SK-N-MC (cell line): ENCODE data around the gene MINK1.
"Not testable (repeated sequence)": the region's sequence is repeated elsewhere in the genome, so short reads cannot be mapped to it uniquely, and the experiment has no call there.

Source experiments
- DNase-seq: peaks from one replicate; pipeline ENCODE4 v3.0.0-alpha.2; 2011; ENCODE audit warnings: low read depth, low spot score
- H3K27ac ChIP-seq: fragments of 200-600 bp; sonication (generic); 2 replicates; pipeline ENCODE4 v1.5.1; 2016; ENCODE audit warnings: mixed run types
- H3K36me3 ChIP-seq: fragments of 200-600 bp; sonication (generic); 2 replicates; pipeline ENCODE4 v1.6.1; 2017; ENCODE audit warnings: antibody characterized with exemption, low read length, mixed read lengths; ENCODE audit not compliant: insufficient read depth
- H3K4me3 ChIP-seq: fragments of 200-600 bp; sonication (generic); 2 replicates; pipeline ENCODE4 v1.5.1; 2016
- H3K9ac ChIP-seq: fragments of 200-600 bp; sonication (generic); 2 replicates; pipeline ENCODE4 v1.8.0; 2017; ENCODE audit warnings: mixed run types, mixed read lengths; ENCODE audit not compliant: insufficient read length
- H3K9me3 ChIP-seq: fragments of 200-600 bp; sonication (generic); 2 replicates; pipeline ENCODE4 v1.6.1; 2017; ENCODE audit warnings: low read depth, mild to moderate bottlenecking, antibody characterized with exemption, low read length, moderate library complexity, mixed read lengths
- EZH2 ChIP-seq: fragments of 200-600 bp; sonication (generic); IDR thresholded peaks from one replicate; pipeline ENCODE4 v1.6.1; 2017; ENCODE audit warnings: antibody characterized with exemption
- FOXP2 ChIP-seq: optimal IDR thresholded peaks from 2 replicates; pipeline ENCODE3; 2011; ENCODE audit warnings: mild to moderate bottlenecking, moderate library complexity; ENCODE audit not compliant: insufficient read depth; ENCODE audit errors: extremely low read length, control extremely low read depth
- POLR2AphosphoS5 ChIP-seq: IDR thresholded peaks from 2 replicates; pipeline ENCODE4 v1.6.1; 2012; ENCODE audit warnings: mild to moderate bottlenecking, low read depth, low read length, borderline replicate concordance

Gene MINK1

DNA sequence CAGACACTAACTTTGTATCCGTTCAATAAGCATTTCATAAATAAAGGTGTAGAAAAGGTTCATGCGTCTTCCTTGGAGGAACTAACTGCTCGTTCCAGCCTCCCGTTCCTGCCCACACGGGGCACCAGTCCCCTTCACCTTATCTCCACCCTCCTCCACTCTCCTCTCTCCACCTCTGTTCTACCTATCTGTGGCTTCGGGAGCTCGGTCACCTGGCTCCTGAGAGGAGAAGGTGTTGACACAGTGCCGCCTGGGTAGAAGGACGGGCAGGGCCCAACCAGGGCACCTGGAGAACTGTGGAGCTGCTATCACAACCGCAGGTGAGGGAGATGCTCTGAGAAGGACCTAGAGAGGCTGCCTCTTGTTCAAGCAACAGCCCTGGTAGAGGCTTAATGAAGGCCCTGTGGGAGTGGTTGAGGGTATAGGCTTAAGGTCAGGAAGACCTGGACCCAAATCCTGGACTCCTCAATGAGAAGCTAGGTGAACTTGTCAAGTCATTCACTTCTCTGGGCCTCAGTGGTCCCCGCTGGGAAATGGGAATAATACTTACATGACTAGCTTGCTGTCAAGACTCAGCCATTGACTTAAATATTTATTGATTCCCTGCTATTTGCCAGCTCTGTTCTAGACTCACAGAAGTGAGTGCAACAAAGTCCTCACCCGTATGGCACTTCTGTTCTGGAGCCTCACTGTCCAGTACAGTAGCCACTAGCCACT, 9.6 kb upstream of the MINK1 start:
- no peak overlapping the region for H3K9ac ChIP-seq
- no peak for DNase-seq
- no peaks in the 10 kb centered on the region for H3K36me3 ChIP-seq
- H3K27ac ChIP-seq, result no peak overlapping the region
- no peak overlapping the region for H3K4me3 ChIP-seq
- TF ChIP-seq POLR2AphosphoS5 (no peak), FOXP2 (no peak), EZH2 (no peak)
- H3K9me3 ChIP-seq, result no peaks in the 10 kb centered on the region

DNA sequence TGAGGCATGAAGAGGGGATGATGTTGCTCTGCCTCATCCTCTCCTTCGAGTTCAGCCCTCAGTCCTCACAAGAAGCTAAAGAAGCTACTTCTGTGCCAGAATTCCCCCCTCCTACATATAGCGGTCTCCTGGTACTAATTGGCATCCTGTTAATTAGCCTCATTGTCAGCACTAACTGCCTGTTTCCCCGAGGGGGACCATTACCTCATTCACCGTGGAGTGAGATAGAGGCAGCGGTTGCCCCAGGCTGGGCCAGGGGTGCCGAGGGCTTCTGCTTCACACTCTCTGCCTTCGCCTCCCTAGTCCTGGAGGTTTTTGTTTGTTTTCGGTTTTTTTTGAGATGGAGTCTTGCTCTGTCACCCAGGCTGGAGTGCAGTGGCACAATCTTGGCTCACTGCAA, 5.7 kb upstream of the MINK1 start:
- DNase-seq, result no peak

DNA sequence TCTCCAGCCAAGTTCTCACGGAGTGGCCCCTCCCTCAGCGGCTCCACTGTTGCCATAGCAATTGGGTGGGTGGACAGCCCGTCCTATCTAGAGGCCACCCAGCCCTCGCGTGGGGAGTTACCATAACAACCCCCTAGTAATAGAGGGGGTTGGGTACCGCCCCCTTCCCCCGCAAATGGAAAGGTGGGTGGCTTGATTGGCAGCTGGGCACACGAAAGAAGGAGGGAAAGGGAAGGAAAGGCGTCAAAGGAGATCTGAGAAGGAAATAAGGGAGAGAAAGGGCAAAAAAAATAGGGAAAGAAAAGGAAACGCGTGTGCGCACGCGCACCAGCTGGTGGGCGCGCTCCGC, 337 bp upstream of the MINK1 start:
- DNase-seq, H3K36me3 ChIP-seq, H3K9me3 ChIP-seq: not testable (repeated sequence)
- Histone ChIP-seq H3K4me3 (peak overlapping the region; percentile 89), H3K27ac (peak overlapping the region; percentile 77), H3K9ac (peak overlapping the region; percentile 83)

More for the DNA sequence above, 5.7 kb upstream of the MINK1 start:
- no peaks in the 10 kb centered on the region for H3K36me3 ChIP-seq
- no peak overlapping the region for H3K4me3 ChIP-seq
- no peak overlapping the region for H3K27ac ChIP-seq
- no peak overlapping the region for H3K9ac ChIP-seq
- TF ChIP-seq FOXP2 (no peak), EZH2 (no peak), POLR2AphosphoS5 (no peak)
- no peaks in the 10 kb centered on the region for H3K9me3 ChIP-seq

DNA sequence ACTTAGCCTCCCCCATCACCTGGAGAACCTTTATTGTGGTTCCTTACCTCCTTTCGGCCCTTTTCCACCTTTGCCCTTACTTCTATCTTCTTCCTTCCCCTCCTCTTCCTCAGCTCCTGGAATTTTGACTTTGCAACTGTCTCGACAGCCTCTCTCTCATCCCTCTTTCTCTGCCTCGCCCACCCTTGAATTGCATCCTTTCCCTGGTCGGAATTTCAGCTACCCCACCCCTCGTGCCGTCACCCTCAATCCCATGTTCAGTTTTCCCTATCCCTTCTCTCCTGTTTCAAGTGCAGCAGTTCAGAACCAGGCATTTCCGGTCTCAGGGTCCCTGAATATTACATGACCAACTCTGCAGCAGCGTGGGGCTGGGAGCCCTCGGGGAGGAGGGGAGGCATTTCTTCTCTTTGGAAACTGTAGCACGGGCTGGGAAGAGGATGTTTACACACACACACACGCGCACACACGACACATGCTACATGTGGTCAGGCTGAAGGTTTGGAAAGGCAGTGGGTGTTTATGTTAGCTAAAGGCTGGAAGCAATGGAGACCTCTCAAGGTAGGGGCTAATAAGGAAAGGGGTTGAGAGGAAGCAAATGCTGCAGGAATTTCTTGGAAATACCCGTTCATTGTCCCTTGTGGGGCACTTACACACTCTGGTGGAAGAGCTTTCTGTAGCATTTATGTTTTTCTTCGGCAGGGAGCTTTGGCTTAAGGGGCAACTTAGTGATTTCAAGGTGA, 971 bp downstream of the MINK1 start:
- Histone ChIP-seq H3K9ac (peak overlapping the region; percentile 83), H3K36me3 (peaks cover 7% of the 10 kb centered on the region; the same call in 1 of the 2 replicates), H3K4me3 (peak overlapping the region; percentile 89), H3K27ac (no peak overlapping the region; the same call in 1 of the 2 replicates), H3K9me3 (no peaks in the 10 kb centered on the region)
- TF ChIP-seq EZH2 (no peak), FOXP2 (no peak), POLR2AphosphoS5 (no peak)
- no peak for DNase-seq

DNA sequence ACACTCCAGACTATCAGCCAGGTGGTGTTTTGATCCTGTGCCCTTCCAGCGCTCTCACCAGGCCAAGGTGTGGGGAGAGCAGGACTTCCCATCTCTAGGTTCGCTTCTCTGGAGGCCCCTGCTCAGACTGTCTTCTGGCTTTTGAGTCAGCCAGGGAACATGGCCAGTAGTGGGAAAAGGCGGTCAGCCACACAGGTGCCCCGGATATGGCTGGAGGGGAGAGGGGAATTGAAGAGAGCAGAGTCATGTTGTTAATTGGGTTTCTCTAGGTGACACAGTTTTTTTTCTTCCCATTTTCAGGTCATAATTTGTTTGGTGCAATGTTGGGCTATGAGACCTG, 1.5 kb downstream of the MINK1 start:
- no peaks in the 10 kb centered on the region for H3K9me3 ChIP-seq
- no peak for TF ChIP-seq POLR2AphosphoS5
- TF ChIP-seq EZH2, result no peak
- TF ChIP-seq FOXP2, result no peak
- peak overlapping the region; percentile 89 for H3K4me3 ChIP-seq
- no peak overlapping the region; the same call in 1 of the 2 replicates for H3K27ac ChIP-seq
- H3K9ac ChIP-seq, result peak overlapping the region; percentile 83
- no peak for DNase-seq
- H3K36me3 ChIP-seq, result peaks cover 7% of the 10 kb centered on the region; the same call in 1 of the 2 replicates

- Histone ChIP-seq H3K4me3 (no peak overlapping the region), H3K9ac (no peak overlapping the region), H3K36me3 (peaks cover 7% of the 10 kb centered on the region; the same call in 1 of the 2 replicates), H3K27ac (no peak overlapping the region), H3K9me3 (no peaks in the 10 kb centered on the region)
- DNase-seq, result no peak
- no peak for TF ChIP-seq EZH2
- no peak for TF ChIP-seq POLR2AphosphoS5
- TF ChIP-seq FOXP2, result no peak
Measured at GRCh38 chr17:4836221-4836620, 3.1 kb downstream of the MINK1 start.

- H3K9me3 ChIP-seq, result no peaks in the 10 kb centered on the region
- H3K9ac ChIP-seq, result peak overlapping the region; percentile 33
- H3K4me3 ChIP-seq, result no peak overlapping the region
- no peak overlapping the region for H3K27ac ChIP-seq
- peaks cover 7% of the 10 kb centered on the region; the same call in 1 of the 2 replicates for H3K36me3 ChIP-seq
- TF ChIP-seq FOXP2 (no peak), POLR2AphosphoS5 (no peak)
- no peak for DNase-seq
Measured at GRCh38 chr17:4837471-4838308, 4.5 kb downstream of the MINK1 start.

DNA sequence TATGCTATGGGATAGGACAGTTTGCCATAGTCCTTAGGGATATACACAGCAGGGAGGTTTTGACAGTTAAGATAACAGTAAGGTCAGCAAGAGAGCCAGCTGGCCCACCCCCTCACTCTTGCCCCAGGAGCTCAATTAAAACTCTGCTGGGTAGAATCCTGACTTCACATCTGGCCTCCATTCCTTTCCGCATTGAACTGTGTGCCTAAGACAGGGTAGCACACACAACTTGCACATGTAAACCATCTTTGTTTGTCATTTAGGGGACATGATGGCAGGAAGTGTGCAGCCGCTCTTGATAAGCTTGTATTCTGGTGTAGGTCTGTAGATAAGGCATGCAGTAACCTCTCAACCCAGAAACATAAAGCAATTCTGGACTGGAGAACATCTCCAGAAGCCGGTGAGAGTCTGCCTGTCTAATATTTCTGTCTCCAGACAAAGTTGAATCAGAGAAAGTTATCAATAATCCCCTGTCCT, 5.2 kb downstream of the MINK1 start:
- no peak for DNase-seq
- Histone ChIP-seq H3K9ac (no peak overlapping the region), H3K9me3 (no peaks in the 10 kb centered on the region), H3K27ac (no peak overlapping the region), H3K4me3 (no peak overlapping the region), H3K36me3 (peaks cover 7% of the 10 kb centered on the region; the same call in 1 of the 2 replicates)
- no peak for TF ChIP-seq FOXP2
- TF ChIP-seq EZH2, result no peak
- TF ChIP-seq POLR2AphosphoS5, result no peak
